Measurements from ENCODE around the gene ABCC1.

DNA sequence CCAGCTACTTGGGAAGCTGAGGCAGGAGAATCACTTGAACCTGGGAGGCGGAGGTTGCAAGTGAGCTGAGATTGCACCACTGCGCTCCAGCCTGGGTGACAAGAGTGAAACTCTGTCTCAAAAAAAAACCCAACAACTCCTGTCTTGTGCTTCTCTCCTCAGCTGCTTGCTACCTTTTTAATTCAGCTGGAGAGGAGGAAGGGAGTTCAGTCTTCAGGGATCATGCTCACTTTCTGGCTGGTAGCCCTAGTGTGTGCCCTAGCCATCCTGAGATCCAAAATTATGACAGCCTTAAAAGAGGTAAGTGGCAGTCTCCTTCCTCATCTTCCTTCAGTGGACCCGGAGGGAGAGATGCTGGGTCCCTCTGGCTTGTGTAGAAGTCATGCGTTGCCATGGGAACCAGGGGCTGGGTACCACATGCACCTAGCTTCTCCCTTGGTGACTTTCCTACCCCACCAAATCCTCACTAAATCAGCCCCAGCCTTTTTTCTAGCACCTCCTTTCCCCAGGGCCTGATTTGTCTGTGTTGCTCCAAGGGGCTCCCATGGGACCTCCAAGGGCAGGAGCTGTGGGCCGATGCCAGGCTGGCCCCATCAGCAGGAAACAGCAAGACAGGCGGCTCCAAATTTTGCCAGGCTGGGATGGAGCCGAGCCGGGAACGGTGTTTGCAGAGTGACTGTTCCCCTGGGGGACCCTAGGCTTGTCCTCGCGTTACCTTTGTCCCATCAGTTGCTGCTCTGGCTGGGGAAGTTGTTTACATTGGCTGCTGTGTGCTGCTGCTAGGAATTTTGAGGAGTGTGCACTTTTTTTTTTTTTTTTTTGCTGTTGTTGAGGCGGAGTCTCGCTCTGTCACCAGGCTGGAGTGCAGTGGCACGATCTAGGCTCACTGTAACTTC lies 65.2 kb downstream of the ABCC1 start:
- TF ChIP-seq POLR2A (IDR thresholded peaks at IDR 0.05; ENCODE audit: control extremely low read depth in 1 of 2, low read depth in 2 of 2, low read length in 2 of 2) (no peak), CBX5 (IDR thresholded peaks at IDR 0.05; ENCODE audit: low read depth, low read length) (no peak), RFX5 (IDR thresholded peaks at IDR 0.05; ENCODE audit: borderline replicate concordance, low read depth, low read length) (no peak)
- TF ChIP-seq, protein P1, sequence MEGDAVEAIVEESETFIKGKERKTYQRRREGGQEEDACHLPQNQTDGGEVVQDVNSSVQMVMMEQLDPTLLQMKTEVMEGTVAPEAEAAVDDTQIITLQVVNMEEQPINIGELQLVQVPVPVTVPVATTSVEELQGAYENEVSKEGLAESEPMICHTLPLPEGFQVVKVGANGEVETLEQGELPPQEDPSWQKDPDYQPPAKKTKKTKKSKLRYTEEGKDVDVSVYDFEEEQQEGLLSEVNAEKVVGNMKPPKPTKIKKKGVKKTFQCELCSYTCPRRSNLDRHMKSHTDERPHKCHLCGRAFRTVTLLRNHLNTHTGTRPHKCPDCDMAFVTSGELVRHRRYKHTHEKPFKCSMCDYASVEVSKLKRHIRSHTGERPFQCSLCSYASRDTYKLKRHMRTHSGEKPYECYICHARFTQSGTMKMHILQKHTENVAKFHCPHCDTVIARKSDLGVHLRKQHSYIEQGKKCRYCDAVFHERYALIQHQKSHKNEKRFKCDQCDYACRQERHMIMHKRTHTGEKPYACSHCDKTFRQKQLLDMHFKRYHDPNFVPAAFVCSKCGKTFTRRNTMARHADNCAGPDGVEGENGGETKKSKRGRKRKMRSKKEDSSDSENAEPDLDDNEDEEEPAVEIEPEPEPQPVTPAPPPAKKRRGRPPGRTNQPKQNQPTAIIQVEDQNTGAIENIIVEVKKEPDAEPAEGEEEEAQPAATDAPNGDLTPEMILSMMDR (IDR thresholded peaks at IDR 0.05; ENCODE audit: control extremely low read depth in 1 of 3, insufficient read depth in 1 of 3, low read depth in 1 of 3, low read length in 3 of 3): no peak
